ENCODE measurements around the gene AJM1. TPM values are rescaled to one million over a fixed set of nuclear protein-coding genes. Genes with fewer than 3 reads are reported as not detected.

AJM1 gene

DNA sequence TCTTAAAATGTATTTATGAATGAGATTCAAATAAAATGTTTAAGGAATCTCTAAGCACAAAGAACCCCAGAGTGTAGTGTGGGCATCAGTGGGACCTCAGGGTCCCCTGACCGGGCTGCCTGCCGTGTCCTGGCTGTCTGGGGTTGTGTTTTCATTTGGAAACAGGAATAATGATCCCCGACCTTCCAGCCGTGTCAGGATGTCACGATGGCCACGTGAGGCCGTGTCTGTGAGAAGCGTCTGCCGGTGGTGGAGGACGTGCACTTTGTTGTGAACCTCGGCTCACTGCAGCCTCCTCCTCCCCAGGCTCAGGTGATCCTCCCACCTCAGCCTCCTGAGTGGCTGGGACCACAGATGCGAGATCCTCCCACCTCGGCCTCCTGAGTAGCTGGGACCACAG lies 48.4 kb downstream of the AJM1 start:
- Histone ChIP-seq H3K27ac (replicated peaks) (no peak overlapping the region), H3K27me3 (ENCODE audit: insufficient read depth, poor library complexity, severe bottlenecking) (no peaks in the 10 kb centered on the region), H3K4me3 (replicated peaks; ENCODE audit: insufficient read depth, low read length) (no peak overlapping the region)
- no peak for DNase-seq (ENCODE audit: low read depth in 1 of 2, low spot score in 1 of 2)
- TF ChIP-seq POLR2AphosphoS5 (IDR thresholded peaks at IDR 0.05; ENCODE audit: low read depth) = no peak
- no peak for TF ChIP-seq REST (IDR thresholded peaks at IDR 0.05; ENCODE audit: insufficient replicate concordance, low read depth)
- TF ChIP-seq GABPA (IDR thresholded peaks at IDR 0.05; ENCODE audit: low read depth) = no peak
- TF ChIP-seq, protein P1, sequence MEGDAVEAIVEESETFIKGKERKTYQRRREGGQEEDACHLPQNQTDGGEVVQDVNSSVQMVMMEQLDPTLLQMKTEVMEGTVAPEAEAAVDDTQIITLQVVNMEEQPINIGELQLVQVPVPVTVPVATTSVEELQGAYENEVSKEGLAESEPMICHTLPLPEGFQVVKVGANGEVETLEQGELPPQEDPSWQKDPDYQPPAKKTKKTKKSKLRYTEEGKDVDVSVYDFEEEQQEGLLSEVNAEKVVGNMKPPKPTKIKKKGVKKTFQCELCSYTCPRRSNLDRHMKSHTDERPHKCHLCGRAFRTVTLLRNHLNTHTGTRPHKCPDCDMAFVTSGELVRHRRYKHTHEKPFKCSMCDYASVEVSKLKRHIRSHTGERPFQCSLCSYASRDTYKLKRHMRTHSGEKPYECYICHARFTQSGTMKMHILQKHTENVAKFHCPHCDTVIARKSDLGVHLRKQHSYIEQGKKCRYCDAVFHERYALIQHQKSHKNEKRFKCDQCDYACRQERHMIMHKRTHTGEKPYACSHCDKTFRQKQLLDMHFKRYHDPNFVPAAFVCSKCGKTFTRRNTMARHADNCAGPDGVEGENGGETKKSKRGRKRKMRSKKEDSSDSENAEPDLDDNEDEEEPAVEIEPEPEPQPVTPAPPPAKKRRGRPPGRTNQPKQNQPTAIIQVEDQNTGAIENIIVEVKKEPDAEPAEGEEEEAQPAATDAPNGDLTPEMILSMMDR (IDR thresholded peaks at IDR 0.05; ENCODE audit: insufficient read depth, low read length) = no peak
- no peak for TF ChIP-seq SPI1 (IDR thresholded peaks at IDR 0.05; ENCODE audit: borderline replicate concordance, low read depth)

Small RNA genes lying within 50 kb of the gene (microRNA-seq; reads per million reads assigned to microRNA genes)
- not detected for gene MIR4292
- gene MIR4479 = 2.1 reads per million
